Activated naive CD4-positive, alpha-beta T cell treated with anti-CD3 and anti-CD28 coated beads for 36 hours (primary cell): Measurements from ENCODE around the gene MPRIP. TPM values are rescaled to one million over a fixed set of nuclear protein-coding genes. Genes with fewer than 3 reads are reported as not detected.
"Not testable (repeated sequence)": the region's sequence is repeated elsewhere in the genome, so short reads cannot be mapped to it uniquely, and the experiment has no call there.

Experiments
- CTCF ChIA-PET: fragments of 350-600 bp; sonication (Branson Sonifier 250); formaldehyde crosslinking; loops from one replicate; lab custom pipeline; 2021; ENCODE audit warnings: antibody characterized with exemption; lab: Charles Lee
- DNase-seq: peaks from one replicate; pipeline ENCODE4 v3.0.0-alpha.2; 2020
- H3K27ac Mint-ChIP-seq: one replicate; pipeline ENCODE4 v1.8.0; 2021; ENCODE audit warnings: mild to moderate bottlenecking, mixed read lengths
- H3K27me3 Mint-ChIP-seq: one replicate; pipeline ENCODE4 v1.8.0; 2021; ENCODE audit warnings: low read depth, mixed read lengths
- H3K36me3 Mint-ChIP-seq: one replicate; pipeline ENCODE4 v1.8.0; 2021; ENCODE audit warnings: low read depth, mixed read lengths
- H3K4me1 Mint-ChIP-seq: one replicate; pipeline ENCODE4 v1.8.0; 2021; ENCODE audit warnings: low read depth, mixed read lengths
- H3K4me3 Mint-ChIP-seq: one replicate; pipeline ENCODE4 v1.8.0; 2021; ENCODE audit warnings: mild to moderate bottlenecking, moderate library complexity, mixed read lengths
- H3K9me3 Mint-ChIP-seq: one replicate; pipeline ENCODE4 v1.8.0; 2021; ENCODE audit warnings: mixed read lengths
- intact Hi-C: fragments of 100-400 bp; cut with micrococcal nuclease; formaldehyde crosslinking; loops from one replicate; pipeline ENCODE4 v1.15.1; 2023
- total RNA-seq, 2 experiments: library from RNA; stranded (reverse); gene quantifications; one replicate each; pipeline ENCODE4 v1.2.3, GENCODE V29; 2021

Gene MPRIP
- total RNA-seq, 2 experiments from 2014 or later = 125 TPM

DNA sequence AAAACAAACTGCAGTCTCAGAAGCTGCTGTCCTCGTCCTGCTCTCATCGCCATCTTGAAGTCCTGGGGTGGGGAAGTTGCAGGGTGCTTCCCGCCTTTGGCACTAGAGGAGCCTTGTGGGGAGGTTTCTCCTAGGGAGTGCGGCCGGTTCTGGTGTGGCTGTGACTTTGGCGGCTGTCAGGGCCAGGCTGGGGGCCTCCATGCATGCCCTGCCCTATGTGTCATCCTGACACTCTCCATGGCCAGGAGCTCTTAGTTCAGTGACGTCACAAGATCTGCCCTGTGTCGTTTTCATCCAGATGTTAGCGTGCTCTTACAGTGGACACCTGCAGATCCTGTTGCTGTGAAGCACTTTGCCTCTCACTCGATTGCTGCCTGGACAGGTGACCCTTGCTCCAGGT lies 114.3 kb downstream of the MPRIP start:
- peaks cover 35% of the 10 kb centered on the region for H3K4me1 Mint-ChIP-seq
- H3K27ac Mint-ChIP-seq = no peak overlapping the region
- no peaks in the 10 kb centered on the region for H3K9me3 Mint-ChIP-seq
- H3K4me3 Mint-ChIP-seq = no peak overlapping the region
- CTCF ChIA-PET = no interaction called here
- H3K36me3 Mint-ChIP-seq = peaks cover 21% of the 10 kb centered on the region
- intact Hi-C loops = no loop called here
- DNase-seq = no peak
- H3K27me3 Mint-ChIP-seq = no peaks in the 10 kb centered on the region

DNA sequence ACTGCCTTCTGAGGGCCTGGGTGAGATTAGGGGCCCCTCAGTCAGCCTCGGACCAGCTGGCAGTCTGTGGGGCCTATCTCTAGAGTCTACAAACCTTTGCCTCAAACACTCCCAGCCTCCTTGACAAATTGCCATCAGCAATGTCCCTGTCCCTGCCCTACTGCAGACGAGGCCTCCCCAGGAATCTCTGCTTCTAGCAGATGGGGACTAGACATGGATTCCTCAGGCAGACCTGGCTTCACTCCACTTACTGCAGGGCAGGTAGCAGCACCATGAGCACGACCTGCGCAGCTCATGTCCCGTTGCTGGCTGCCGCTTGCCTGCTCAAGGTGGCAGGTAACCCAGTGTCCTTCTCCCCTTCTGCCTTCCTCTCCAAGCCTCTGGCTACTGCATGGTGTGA lies 114.8 kb downstream of the MPRIP start:
- CTCF ChIA-PET = no interaction called here
- H3K27ac Mint-ChIP-seq = no peak overlapping the region
- no peaks in the 10 kb centered on the region for H3K27me3 Mint-ChIP-seq
- intact Hi-C loops = no loop called here
- peaks cover 21% of the 10 kb centered on the region for H3K36me3 Mint-ChIP-seq
- peaks cover 32% of the 10 kb centered on the region for H3K4me1 Mint-ChIP-seq
- no peaks in the 10 kb centered on the region for H3K9me3 Mint-ChIP-seq
- H3K4me3 Mint-ChIP-seq = no peak overlapping the region
- no peak for DNase-seq

DNA sequence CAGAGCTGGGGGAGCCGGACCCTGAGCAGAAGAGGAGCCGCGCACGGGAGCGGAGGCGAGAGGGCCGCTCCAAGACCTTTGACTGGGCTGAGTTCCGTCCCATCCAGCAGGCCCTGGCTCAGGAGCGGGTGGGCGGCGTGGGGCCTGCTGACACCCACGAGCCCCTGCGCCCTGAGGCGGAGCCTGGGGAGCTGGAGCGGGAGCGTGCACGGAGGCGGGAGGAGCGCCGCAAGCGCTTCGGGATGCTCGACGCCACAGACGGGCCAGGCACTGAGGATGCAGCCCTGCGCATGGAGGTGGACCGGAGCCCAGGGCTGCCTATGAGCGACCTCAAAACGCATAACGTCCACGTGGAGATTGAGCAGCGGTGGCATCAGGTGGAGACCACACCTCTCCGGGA lies 116.2 kb downstream of the MPRIP start:
- H3K4me3 Mint-ChIP-seq, H3K27ac Mint-ChIP-seq, H3K9me3 Mint-ChIP-seq, intact Hi-C loops, H3K27me3 Mint-ChIP-seq, DNase-seq, CTCF ChIA-PET: not testable (repeated sequence)
- Mint-ChIP-seq H3K4me1 (peaks cover 18% of the 10 kb centered on the region), H3K36me3 (peaks cover 18% of the 10 kb centered on the region)

DNA sequence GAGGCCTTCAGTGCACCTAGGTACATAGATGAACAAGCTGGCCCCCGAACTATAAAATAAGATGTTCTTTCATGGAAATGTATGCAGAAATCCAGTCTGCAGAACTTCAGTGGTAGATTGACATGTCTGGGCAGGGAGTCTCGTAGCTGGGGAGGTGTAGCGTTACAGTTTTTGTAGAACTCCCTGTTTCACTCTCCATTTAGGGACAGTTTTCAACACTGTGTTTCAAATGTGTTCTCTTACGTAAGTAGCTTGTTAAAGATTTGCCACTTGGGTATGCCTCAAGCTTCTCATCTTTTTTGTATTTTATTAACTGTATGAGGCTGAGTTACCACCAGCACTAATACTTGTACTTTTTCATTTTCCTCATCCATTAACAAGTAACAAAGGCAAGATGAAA lies 117.3 kb downstream of the MPRIP start:
- no peak for DNase-seq
- no peak overlapping the region for H3K27ac Mint-ChIP-seq
- H3K36me3 Mint-ChIP-seq = peaks cover 15% of the 10 kb centered on the region
- H3K4me3 Mint-ChIP-seq = no peak overlapping the region
- CTCF ChIA-PET = interaction anchor here (0.7 to 1.5 kb wide), 2 partner anchors 13 to 66 kb away, joined by 3 read pairs; no protein-coding TSS in a partner anchor
- no peaks in the 10 kb centered on the region for H3K9me3 Mint-ChIP-seq
- intact Hi-C loops = no loop called here
- peaks cover 10% of the 10 kb centered on the region for H3K4me1 Mint-ChIP-seq
- no peaks in the 10 kb centered on the region for H3K27me3 Mint-ChIP-seq

DNA sequence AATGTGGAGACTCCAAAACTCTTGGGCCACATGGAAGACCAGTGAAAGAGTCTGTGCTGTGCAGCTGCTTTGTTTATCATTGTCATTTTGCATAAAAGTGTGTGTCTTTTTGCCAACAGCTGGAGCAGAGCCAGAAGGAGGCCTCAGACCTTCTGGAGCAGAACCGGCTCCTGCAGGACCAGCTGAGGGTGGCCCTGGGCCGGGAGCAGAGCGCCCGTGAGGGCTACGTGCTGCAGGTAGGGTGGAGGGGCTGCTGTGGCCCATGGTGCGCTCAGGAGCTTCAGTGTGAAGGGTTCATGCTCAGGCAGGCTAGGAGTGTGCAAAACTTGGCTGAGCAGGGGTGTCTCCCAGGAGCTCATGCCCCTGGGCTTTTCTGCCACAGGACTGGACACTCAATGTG lies 118.9 kb downstream of the MPRIP start:
- Mint-ChIP-seq H3K9me3 (no peaks in the 10 kb centered on the region), H3K4me3 (no peak overlapping the region), H3K27ac (no peak overlapping the region), H3K36me3 (peaks cover 16% of the 10 kb centered on the region), H3K27me3 (no peaks in the 10 kb centered on the region), H3K4me1 (no peaks in the 10 kb centered on the region)
- DNase-seq = no peak
- CTCF ChIA-PET = interaction anchor here (1.5 kb wide), 1 partner anchor 15 kb away, joined by 3 read pairs; no protein-coding TSS in a partner anchor
- intact Hi-C loops = no loop called here

DNA sequence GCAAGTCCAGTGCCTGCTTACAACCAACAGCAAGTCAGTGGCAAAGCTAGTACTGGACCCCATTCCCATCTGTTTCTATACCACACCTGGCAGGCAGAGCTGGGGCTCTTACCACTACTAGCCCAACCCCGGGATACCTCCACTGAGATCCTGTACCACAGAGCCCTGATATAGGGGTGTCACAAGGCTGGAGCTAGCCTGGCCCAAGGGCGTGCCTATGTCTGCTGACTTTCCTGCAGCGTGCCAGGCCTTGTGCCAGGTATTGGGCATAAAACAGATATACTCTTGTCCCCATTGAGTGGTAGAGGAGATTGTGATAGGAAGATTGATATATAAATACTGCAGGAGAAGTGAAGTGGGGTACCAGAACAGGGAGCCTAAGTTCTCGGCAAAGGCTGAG lies 119.5 kb downstream of the MPRIP start:
- H3K36me3 Mint-ChIP-seq = peaks cover 20% of the 10 kb centered on the region
- no peak for DNase-seq
- no peak overlapping the region for H3K27ac Mint-ChIP-seq
- H3K4me3 Mint-ChIP-seq = no peak overlapping the region
- CTCF ChIA-PET = no interaction called here
- no peaks in the 10 kb centered on the region for H3K9me3 Mint-ChIP-seq
- no peaks in the 10 kb centered on the region for H3K4me1 Mint-ChIP-seq
- intact Hi-C loops = no loop called here
- H3K27me3 Mint-ChIP-seq = no peaks in the 10 kb centered on the region

DNA sequence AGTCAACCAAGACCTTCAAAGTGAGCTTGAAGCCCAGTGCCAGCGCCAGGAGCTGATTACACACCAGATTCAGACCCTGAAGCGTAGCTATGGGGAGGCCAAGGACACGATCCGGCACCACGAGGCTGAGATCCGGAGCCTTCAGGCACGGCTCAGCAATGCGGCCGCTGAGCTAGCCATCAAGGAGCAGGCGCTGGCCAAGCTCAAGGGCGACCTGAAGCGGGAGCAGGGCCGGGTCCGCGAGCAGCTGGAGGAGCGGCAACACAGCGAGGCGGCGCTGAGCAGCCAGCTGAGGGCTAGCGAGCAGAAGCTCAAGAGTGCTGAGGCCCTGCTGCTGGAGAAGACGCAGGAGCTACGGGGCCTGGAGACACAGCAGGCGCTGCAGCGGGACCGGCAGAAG lies 121.9 kb downstream of the MPRIP start:
- no peak for DNase-seq
- no peak overlapping the region for H3K27ac Mint-ChIP-seq
- H3K4me3 Mint-ChIP-seq = no peak overlapping the region
- CTCF ChIA-PET = interaction anchor here (1.1 kb wide), 1 partner anchor 15 kb away, joined by 3 read pairs; no protein-coding TSS in a partner anchor
- no peaks in the 10 kb centered on the region for H3K27me3 Mint-ChIP-seq
- H3K4me1 Mint-ChIP-seq = peaks cover 5% of the 10 kb centered on the region
- intact Hi-C loops = no loop called here
- peaks cover 20% of the 10 kb centered on the region for H3K36me3 Mint-ChIP-seq
- H3K9me3 Mint-ChIP-seq = no peaks in the 10 kb centered on the region

DNA sequence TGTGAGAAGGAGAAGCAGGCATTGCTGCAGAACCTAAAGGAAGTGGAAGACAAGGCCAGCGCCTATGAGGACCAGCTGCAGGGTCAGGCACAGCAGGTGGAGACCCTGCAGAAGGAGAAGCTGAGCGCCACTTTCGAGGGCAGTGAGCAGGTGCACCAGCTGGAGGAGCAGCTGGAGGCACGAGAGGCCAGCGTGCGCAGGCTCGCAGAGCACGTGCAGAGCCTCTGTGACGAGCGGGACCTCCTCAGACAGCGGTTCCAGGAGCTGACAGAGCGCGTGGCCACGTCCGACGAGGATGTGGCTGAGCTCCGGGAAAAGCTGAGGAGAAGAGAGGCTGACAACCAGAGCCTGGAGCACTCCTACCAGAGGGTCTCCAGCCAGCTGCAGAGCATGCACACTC lies 122.4 kb downstream of the MPRIP start:
- no peaks in the 10 kb centered on the region for H3K27me3 Mint-ChIP-seq
- CTCF ChIA-PET = interaction anchor here (1.1 kb wide), 1 partner anchor 16 kb away, joined by 3 read pairs; no protein-coding TSS in a partner anchor
- intact Hi-C loops = no loop called here
- no peaks in the 10 kb centered on the region for H3K9me3 Mint-ChIP-seq
- peaks cover 8% of the 10 kb centered on the region for H3K4me1 Mint-ChIP-seq
- peaks cover 15% of the 10 kb centered on the region for H3K36me3 Mint-ChIP-seq
- H3K4me3 Mint-ChIP-seq = no peak overlapping the region
- no peak for DNase-seq
- H3K27ac Mint-ChIP-seq = no peak overlapping the region

DNA sequence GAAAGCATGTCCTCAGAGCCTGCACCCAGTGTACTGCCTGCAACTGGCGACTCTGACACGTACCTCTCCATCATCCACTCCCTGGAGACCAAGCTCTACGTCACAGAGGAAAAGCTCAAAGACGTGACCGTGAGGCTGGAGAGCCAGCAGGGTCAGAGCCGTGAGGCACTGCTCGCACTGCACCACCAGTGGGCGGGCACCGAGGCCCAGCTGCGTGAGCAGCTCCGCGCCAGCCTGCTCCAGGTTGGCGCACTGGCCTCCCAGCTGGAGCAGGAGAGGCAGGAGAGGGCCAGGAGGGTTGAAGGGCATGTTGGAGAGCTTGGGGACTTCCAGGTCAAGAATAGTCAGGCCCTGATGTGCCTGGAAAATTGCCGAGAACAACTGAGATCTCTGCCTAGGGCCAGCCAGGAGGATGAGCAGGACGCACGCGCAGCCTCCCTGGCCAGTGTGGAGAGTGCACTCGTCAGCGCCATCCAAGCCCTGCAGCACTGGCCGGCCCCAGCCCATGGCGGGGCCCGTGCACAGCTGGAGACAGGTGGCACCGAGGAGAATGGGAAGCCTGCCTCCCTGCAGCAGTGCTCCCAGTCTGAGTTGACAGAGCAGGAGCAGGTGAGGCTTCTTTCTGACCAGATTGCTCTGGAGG lies 123.5 kb downstream of the MPRIP start:
- peaks cover 15% of the 10 kb centered on the region for H3K36me3 Mint-ChIP-seq
- H3K27me3 Mint-ChIP-seq = no peaks in the 10 kb centered on the region
- no peaks in the 10 kb centered on the region for H3K9me3 Mint-ChIP-seq
- CTCF ChIA-PET = interaction anchor here (0.6 kb wide), 1 partner anchor 35 kb away, joined by 4 read pairs; no protein-coding TSS in a partner anchor
- peaks cover 15% of the 10 kb centered on the region for H3K4me1 Mint-ChIP-seq
- no peak overlapping the region for H3K4me3 Mint-ChIP-seq
- intact Hi-C loops = no loop called here
- no peak overlapping the region for H3K27ac Mint-ChIP-seq
- no peak for DNase-seq

DNA sequence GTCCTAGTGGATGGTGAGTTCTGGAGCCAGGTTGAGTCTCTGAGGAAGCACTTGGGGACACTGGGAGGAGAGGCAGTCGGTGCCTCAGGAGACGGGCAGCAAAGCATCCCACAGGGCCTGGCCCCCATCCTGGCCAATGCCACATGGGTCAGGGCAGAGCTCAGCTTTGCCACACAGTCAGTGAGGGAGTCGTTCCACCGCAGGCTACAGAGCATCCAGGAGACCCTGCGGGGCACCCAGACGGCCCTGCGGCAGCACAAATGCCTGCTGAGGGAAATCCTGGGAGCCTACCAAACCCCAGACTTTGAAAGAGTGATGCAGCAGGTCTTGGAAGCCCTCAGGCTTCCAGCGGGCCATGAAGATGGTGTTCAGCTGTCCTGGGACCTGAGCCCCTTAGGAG lies 124.2 kb downstream of the MPRIP start:
- peaks cover 20% of the 10 kb centered on the region for H3K4me1 Mint-ChIP-seq
- CTCF ChIA-PET = no interaction called here
- no peaks in the 10 kb centered on the region for H3K27me3 Mint-ChIP-seq
- no peak for DNase-seq
- H3K4me3 Mint-ChIP-seq = no peak overlapping the region
- H3K36me3 Mint-ChIP-seq = peaks cover 13% of the 10 kb centered on the region
- H3K27ac Mint-ChIP-seq = no peak overlapping the region
- intact Hi-C loops = no loop called here
- no peaks in the 10 kb centered on the region for H3K9me3 Mint-ChIP-seq

DNA sequence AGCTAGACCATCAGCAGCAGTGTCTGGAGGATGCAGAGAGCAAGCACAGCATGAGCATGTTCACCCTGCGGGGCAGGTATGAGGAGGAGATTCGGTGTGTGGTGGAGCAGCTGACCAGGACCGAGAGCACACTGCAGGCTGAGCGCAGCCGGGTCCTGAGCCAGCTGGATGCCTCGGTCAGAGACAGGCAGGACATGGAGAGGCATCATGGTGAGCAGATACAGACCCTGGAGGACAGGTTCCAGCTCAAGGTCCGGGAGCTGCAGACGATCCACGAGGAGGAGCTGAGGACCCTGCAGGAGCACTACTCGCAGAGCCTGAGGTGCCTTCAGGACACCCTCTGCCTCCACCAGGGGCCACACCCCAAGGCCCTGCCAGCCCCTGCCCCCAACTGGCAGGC lies 125.1 kb downstream of the MPRIP start:
- H3K27me3 Mint-ChIP-seq = no peaks in the 10 kb centered on the region
- intact Hi-C loops = no loop called here
- no peak overlapping the region for H3K4me3 Mint-ChIP-seq
- H3K36me3 Mint-ChIP-seq = peaks cover 13% of the 10 kb centered on the region
- DNase-seq = no peak
- H3K27ac Mint-ChIP-seq = no peak overlapping the region
- CTCF ChIA-PET = interaction anchor here (0.6 kb wide), 1 partner anchor 161 kb away, joined by 6 read pairs; no protein-coding TSS in a partner anchor
- H3K4me1 Mint-ChIP-seq = peaks cover 26% of the 10 kb centered on the region
- H3K9me3 Mint-ChIP-seq = no peaks in the 10 kb centered on the region

DNA sequence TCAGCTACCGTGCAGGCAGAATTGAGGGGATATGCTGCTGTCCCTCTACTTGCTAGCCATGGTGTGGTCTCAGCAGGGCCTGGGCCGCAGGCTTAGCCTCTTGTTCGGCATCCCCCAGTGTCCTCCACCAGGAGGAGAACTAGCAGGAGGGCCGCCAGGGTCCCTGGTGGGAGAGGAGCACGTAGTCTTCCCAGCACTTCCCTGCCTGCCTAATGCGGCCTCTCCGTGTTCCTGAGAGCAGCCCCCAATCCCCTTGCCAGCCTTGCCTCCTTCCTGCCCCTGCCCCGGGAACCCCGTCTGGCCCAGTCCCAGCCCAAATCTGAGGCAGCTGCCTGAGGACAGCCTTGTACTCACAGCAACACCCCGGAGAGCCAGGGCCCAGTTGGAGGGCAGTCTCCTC lies 125.7 kb downstream of the MPRIP start:
- CTCF ChIA-PET = interaction anchor here (0.6 kb wide), 1 partner anchor 162 kb away, joined by 6 read pairs; no protein-coding TSS in a partner anchor
- H3K4me3 Mint-ChIP-seq = no peak overlapping the region
- intact Hi-C loops = no loop called here
- no peaks in the 10 kb centered on the region for H3K9me3 Mint-ChIP-seq
- H3K27ac Mint-ChIP-seq = no peak overlapping the region
- peaks cover 16% of the 10 kb centered on the region for H3K36me3 Mint-ChIP-seq
- no peaks in the 10 kb centered on the region for H3K27me3 Mint-ChIP-seq
- no peak for DNase-seq
- H3K4me1 Mint-ChIP-seq = peaks cover 27% of the 10 kb centered on the region

DNA sequence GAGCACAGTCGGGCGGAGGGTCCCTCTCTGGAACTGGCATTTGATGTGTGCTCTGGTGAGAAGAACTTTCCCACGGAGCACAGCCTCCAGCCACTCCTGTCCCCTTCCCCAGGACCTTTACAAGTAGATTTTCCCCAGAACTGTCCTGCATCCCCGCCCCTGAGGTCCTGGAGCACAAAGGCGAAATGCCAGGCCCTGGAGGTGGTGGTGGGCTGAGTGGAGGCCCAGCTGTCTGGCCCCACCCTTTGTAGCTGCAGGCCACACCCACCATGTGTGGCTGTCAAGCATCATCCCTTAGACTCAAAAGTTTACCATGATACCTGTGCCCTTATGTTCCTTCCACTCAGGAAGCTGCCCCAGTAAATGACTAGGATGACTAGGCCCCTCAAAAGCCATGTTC lies 126.1 kb downstream of the MPRIP start:
- CTCF ChIA-PET = no interaction called here
- H3K27ac Mint-ChIP-seq = no peak overlapping the region
- H3K4me1 Mint-ChIP-seq = peaks cover 28% of the 10 kb centered on the region
- no peaks in the 10 kb centered on the region for H3K27me3 Mint-ChIP-seq
- no peaks in the 10 kb centered on the region for H3K9me3 Mint-ChIP-seq
- H3K4me3 Mint-ChIP-seq = no peak overlapping the region
- DNase-seq = no peak
- intact Hi-C loops = no loop called here
- peaks cover 16% of the 10 kb centered on the region for H3K36me3 Mint-ChIP-seq
